HG02852 (cell line): ENCODE data around the gene ATP2B1.
"Not testable (repeated sequence)": the region's sequence is repeated elsewhere in the genome, so short reads cannot be mapped to it uniquely, and the experiment has no call there.

Experiments
- ATAC-seq: cut with Tn5 transposase; IDR thresholded peaks from one replicate; pipeline ENCODE4 v1.9.1; 2021; ENCODE audit warnings: mild to moderate bottlenecking, moderate library complexity; ENCODE audit not compliant: unreplicated experiment

Gene ATP2B1

DNA sequence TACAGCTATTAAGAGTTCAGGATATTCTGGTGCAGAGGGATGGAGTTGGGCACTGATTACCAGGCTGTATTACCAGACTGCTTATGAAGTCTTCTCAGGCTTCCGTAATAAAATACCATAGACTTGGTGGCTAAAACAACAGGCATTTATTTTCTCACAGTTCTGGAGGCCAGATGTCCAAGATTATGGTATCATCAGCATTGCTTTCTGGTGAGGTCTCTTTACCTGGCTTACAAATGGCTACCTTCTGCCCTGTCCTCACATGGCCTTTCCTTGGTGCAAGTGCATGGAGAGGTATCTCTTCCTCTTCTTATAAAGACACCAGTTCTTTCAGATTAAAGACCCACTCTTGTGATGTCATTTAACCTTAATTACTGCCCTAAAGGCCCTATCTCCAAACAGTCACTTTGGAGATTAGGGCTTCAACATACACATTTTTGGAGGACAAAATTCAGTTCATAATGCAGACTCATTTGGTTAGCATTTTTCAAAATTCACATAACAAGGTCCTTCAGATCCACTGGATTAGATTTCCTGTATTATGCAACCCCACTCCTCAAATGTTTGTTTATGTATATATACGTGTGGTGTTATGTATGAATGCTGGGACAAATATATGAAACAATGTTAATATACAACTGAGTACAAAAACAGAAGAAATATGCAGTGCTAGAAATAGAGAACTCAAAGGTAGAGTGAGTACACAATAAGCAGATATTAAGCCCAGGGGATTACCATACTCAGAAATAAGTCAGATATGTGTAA is 9.3 kb upstream of the ATP2B1 start:
- ATAC-seq, result no peak

DNA sequence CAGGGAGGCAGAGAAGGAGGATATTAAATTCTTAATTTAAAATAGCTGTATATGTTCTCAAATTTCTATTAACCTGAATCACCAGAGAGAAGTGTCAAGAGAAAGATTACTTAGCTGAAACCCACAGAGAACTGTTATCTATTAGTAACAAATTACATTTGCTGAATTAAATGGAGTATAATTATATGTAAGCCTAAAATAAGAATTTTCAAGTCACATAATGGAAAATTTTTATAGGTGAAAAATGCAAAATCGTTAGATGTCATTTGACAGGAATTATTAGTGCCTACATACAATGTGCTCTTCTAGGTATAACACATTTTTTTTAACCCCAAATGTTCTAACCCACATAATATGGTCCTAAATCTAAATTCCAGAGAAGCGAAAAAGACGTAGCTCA is 4.1 kb upstream of the ATP2B1 start:
- no peak for ATAC-seq

DNA sequence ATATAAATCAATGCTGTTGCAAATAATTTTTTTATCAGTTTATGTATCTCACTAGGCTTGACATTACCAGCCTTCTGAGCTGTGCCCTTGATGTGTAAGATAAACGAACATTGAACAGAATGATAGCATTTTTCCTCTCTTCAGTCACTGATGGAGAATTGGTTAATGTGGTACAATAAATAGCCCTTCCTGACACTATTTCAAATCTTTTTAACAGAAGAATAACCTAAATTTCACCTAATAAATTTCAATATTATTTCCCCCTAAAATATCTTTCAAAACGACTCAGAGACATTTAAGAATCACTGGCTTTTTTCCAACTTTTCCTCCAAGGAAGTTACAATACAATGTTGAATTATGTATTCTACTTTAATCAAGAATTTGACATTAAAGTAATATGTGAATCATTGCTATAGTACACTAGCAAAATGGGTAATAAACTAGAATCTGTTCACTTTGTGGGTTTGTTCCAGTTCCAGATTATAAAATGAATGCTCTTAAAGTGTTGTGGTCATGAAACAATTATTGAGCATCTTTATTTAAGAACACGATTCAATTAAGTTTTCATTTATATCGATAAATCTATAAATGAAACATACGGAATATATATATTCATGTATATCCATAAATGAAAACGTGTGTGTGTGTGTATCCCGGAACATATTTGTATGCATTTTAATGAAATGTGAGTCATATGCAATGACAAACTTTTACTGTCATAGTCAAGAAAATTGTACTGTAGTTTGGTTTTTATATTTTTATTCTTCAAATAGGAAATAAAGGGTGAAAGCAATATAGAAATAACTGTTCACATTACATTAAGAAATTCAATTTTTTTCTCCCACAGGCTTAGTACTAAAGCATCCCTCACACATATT is 2.5 kb upstream of the ATP2B1 start:
- no peak for ATAC-seq

DNA sequence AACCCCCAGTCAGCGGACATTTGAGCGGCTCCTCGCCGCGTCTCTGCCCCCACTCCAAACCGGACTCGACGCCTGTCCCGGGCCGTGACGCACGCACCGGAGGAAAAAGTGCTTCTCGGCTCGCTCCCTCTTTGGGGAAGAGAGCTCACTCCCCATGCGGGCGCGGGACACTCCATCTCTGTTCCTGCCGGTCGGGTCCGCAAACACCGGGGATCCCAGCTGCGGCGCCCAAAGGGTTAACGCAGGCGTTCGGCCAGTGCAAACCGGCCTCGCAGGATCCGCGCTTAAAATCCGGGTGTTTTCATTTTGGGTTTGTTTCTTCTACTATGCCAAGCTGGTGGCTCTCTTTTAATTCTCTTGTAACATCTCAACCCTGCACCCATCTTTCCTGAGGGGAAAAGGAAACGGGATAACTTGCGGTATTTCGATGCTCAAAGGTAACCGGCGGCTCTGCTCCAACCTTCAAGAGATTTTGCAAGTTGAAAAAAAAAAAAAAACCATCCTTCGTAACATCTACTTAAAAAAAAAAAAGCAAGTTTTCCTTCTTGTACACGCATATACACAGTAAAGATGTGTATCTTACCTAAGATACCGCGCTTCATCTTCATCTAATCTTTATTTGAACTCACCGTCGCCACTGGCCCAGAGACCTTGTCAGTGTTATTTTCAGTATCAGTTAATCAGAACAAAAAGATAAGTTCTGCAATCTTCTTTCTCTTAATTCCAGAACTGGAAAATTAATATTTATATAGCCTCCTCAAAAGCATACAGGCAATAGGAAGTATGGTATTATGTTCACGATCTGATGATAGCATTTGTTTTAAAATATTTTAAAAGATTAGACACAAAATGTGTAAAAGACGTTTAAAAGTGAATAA is 1.6 kb upstream of the ATP2B1 start:
- peak; percentile 6 for ATAC-seq

DNA sequence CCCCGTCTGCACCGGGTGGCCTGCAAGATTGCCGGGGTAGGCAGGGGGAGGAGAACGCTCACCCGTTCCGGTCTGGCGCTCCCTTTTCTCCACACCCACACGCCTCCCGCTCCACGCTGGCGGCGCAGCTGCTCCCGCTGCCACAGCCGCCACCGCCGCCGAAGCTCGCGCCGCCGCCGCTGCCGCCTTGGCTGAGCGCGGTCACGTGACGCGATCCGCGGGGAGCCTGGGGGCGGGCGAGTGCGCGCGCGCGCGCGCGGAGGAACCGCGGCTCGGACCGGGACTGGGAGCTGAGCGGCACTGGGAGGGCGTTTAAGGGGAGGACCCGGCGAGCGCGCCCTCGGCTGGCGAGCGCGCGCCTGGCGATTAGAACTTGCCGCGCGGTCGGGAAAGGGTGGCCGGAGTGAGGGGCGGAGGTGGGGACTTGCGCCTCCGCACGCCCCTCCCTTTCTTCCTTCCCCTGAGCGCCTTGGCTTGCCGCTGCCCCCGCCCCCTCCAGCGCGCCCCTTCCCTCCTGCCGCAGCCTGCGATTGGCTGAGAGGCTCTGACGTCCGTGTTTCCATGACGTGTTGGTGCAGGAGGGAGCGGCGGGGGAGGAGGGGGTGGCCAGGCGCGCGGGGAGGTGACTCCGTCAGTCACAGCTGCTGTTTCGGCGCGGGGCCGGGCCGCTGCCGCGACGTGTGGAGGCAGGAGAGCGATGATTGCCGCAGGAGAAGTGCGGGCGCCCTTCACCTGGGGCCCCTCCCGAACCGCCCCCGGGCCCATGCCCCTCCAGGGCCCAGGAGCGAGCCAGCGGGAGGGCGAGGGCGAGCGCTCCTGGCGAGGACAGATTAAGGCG is 738 bp upstream of the ATP2B1 start:
- ATAC-seq, result peak; percentile 65

DNA sequence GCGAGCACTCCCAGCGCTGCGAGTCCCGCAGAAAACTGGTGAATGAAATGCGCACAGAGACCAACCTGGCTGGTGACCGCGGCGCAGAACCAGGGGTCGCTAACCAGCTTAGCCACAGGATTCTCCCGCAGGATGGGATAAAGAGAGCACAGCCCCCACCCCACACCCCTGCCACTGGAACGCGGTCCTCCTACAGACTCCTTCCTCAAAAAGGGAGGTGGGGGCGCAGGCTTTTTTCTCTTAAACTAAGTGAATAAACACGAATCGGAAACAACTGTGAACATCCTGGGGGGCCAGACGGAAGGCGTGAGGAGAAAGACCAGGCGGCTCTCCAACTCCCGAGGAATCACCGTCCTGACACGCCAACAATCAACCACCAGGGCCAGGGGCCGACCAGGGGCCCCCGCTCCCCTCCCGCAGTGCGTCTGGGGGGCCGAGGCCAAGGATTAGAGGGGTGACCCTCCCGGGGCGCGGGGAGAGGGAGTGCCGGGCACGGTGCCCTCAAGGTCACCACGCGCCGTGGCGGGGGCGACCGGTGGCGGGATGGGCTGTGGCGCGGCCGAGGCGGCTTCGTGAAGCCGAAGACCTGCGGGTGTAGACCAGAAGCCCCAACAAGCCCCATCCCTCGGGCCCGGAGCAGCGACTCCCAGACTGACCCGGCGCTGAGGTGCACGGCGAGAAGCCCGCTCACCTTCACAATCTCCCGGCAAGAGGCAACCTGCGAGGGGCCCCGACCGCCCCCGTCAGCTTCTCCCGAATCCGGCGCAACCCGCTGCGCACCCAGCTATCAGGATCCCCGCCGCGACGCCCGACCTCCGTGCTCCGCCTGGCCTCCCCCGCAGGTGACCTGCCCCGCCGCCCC is 704 bp downstream of the ATP2B1 start:
- peak; percentile 1 for ATAC-seq

DNA sequence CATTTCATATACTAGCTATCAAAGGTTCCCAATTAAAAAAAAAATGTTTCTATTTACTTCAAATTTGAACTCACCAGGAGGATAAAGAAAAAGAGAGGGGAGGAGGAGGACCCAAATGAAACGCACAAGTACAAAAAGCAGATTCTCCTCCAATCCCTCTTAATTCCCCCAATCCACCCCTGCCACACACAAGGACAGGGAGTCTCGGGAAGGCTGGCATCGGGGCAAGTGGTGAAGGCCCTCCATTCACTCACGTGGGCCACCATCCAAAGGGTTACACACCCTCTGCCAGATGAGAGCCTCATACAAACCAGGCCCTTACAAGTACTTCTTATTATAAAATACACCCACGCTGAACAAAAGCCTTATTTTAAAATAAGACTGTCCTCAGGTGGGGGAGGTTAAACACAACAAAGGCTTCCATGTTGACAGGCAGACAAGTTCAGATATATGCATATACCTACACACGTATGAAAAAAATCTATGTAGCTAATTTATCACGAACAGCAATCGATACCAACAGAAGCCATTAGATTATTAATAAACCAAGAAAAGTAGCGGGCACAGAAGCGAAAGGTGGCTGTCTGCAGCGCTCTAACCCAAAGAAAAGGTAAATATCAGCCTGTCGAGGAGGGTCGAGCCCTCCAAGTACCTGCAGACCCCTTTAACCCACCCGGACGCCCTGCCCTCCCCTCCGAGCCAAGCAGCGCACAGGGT is 1.5 kb downstream of the ATP2B1 start:
- ATAC-seq, result no peak

DNA sequence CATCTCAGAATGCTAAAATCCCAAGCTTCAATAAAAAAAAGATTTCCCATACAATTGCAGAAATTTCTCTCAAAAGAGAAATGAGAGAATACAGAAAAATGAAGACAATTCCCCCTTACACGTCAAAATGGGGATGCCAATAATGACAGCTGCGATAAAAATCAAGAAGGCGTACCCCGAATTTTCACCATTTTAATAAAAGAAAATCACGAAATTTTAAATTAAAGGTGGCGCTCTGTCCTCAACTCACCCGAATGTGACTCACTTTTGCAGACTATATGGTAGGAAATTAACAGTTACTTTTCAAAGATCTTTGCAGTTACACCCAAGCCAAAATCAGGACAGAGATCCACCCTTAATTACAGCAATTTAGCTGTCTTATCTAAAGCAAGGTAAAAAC is 2.1 kb downstream of the ATP2B1 start:
- ATAC-seq, result no peak

DNA sequence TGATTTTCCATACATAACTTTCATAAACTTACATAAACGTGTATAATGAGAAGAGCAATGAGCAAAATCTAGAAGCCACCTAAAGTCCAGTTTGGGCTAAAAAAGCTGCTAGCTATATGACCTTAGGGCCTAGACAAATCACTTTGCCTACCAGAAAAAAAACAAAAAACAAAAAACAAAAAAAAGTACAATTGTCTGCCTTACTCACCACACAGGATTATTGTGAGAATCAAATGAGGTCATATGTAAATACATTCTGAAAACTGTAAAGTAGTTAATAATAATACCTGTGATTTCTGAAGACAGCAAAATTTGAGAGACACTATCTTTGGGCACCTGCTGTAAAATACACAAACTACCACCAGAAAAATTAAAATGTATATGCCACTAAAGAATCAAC is 4.2 kb downstream of the ATP2B1 start:
- no peak for ATAC-seq

DNA sequence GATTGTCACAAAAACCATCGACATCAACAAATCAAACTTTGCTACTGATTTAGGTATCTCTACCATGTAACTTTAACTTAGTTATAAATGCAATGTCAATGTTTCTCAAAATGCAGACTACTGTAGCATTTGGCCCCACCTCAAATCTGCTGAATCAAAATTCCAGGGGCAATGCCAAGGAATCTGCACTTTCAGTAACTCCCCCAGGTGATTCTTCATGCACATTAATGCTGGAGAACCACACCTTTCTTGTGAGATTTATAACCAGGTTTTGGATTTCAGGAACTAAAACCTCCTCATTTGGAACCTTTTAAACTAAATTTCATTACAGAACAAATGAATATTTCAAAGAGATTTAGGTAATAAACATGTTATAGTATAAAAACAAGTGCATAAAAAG is 4.9 kb downstream of the ATP2B1 start:
- no peak for ATAC-seq

DNA sequence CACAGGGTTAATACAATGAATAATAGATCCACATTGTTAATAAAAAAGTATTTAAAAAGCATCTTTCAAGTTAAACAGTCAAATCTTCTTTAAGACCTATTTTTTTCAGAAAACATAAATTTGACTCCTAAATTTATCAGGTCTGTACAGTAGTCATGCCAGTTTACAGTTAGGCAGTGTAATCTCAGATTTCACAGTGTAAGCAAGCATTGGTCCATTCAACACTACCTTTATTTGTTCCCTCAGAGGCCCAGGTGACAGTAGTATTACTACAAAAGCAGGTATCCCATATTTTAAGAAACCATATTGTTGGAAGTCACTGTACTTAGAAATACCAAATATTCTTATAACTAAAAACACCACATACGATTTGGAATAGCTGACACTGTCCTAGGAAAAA is 6.1 kb downstream of the ATP2B1 start:
- ATAC-seq, result no peak

DNA sequence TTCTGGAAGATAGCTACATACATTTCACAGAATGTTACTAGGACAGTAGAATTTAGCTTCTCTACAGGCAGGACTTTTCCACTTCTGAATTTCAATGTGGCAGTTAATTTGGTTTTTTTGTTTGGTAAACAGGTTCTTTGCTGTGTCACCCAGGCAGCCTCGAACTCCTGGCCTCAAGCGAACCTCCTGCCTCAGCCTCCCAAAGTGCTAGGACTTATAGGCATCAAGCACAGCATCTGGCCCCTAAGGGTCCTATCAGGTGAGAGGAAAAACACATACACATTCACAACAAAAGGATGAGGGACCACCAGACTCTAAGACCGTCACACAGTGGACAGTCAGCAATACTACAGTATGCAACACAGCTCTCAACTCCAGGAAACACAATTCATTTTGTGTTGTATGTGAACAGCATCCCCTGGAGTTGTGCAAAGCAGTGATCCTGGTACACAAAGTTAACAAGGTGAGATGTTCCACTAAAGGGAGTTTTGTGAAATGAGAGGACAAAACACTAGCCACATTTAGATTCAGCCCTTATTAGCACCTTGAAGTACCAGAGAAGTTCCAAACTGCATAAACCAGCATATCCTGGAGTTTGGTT is 6.9 kb downstream of the ATP2B1 start:
- ATAC-seq, result no peak

DNA sequence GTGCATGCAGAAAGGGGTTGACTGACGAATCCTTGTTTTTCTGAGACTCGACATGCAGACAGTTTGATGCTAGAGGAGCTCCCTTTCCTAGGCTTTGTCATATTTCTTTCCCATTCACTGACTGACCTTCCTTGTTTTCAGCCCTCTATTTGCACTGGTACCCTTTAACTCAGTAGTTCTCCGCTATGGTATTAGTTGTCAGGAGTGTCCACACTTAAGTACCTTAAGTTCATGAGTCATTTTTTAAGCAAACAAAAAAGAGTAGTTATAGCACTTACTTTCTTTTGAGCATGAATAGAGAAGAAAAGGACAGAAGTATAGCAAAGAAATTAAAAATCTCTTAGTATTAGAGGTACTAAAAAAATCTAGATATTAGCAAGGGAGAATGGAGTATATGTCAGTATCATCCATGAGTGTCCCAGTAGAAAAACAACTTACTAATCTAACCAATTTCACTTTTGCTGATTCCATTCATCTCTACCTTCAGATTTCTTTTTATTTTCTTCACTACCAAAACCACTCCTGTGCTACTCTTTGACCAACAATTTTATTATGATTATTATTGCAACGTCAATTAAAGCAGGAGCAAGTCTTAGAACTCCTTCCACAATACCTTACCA is 8.3 kb downstream of the ATP2B1 start:
- no peak for ATAC-seq

DNA sequence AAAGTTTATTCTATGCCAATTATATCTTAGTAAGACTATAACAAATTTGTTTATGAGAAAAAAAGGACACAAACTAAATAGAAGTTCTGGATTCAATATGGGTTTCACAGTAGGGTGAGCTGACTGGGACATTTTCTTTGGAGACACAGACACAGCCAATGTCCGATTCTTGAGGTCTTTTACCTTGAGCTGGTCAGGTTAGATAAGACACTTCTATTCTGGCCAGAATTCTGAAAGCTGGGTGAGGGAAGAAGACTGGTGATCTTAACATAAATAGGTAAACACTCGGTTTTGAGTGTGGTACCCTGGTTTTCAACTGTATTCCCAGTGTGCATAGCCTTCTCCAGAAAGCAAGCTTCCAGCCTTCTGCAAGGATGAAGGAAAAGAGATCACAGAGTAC is 10.0 kb downstream of the ATP2B1 start:
- ATAC-seq, result no peak

DNA sequence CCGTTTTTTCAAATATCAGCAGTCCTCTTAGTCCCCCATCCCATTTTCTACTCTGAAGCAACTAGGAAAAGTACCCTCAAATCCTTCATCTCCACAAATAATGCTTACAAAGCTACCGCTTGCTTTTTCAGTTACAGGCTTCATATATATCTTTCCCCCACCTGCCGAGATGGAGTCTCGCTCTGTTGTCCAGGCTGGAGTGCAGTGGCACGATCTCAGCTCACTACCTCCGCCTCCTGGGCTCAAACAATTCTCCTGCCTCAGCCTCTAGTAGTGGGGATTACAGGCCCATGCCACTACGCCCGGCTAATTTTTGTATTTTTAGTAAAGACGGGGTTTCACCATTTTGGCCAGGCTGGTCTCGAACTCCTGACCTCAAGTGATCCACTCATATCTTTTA is 10.9 kb downstream of the ATP2B1 start:
- ATAC-seq, result not testable (repeated sequence)

DNA sequence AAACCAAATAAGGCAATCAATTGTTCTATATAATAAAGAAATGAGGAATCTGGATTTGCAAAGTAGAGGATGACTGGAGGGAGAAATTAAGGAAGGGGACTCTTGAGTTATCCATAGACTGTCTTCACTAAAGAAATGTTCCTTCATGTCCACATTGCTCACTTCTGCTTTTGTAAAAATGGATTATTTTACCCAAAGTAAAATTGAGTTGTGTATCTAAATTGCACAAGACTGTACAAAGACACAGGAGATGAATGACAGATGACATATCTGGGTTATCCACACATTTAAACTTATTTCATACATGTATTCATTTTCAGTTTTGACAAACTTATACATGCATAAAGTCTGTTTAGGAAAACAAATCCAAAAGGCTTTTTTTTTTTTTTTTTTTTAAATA is 11.3 kb downstream of the ATP2B1 start:
- no peak for ATAC-seq

DNA sequence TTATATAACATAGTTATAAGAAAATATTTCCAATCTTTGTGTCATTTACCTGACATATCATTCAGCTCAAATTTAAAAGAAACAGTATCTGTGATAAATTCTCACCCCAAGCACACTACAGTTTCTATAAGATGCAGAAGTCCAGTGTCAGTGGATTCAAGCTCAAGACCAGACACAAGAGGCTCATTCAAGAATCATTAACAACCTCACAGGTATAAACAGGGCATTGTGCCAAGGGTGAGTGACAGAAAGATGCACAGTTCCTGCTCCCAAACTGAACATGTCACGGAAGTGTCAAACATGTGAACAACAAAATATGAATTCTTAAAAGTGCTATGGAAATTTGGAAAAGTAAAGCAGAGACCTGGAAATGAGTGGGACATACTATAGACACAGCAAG is 12.8 kb downstream of the ATP2B1 start:
- no peak for ATAC-seq

DNA sequence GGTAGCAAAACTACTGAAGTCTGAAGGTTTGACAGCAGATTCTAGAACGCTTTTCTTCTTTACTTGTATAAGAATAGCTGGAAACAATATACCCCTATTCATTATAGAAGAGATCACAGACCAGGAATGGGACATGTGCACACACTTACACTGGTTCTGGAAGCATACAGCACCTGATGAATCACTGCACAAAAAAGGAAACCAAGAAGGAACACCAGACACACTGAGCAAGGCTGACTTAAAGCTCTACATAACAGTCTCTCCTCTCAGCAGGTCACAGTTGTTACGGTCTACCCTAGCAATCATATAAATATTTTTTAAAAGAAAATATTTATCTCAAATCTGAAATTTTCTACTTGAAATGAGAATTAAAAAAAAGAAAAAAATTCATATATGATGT is 13.5 kb downstream of the ATP2B1 start:
- ATAC-seq, result no peak
